WTC11 (cell line): ENCODE data around the gene PCDHA1. TPM values are rescaled to one million over a fixed set of nuclear protein-coding genes. Genes with fewer than 3 reads are reported as not detected.

ENCODE experiments used
- ATAC-seq: fragments of 200-7000 bp; cut with Tn5 transposase; 2 replicates; pipeline ENCODE4 v1.10.0; 2021; ENCODE audit warnings: mild to moderate bottlenecking, moderate library complexity
- CTCF ChIA-PET: fragments of 300-600 bp; sonication (Branson Sonifier 250); formaldehyde crosslinking; loops from one replicate; lab custom pipeline; 2021; ENCODE audit warnings: antibody characterized with exemption; lab: Charles Lee
- POLR2A ChIA-PET: fragments of 350-600 bp; sonication (Branson Sonifier 250); formaldehyde crosslinking; loops from one replicate; lab custom pipeline; 2021; ENCODE audit warnings: antibody characterized with exemption; lab: Charles Lee
- DNase-seq: peaks from one replicate; pipeline ENCODE4 v3.0.0; 2021; ENCODE audit warnings: low spot score
- H3K27ac Mint-ChIP-seq: 2 replicates; pipeline ENCODE4 v1.8.0; 2021; ENCODE audit warnings: mixed read lengths
- H3K27me3 Mint-ChIP-seq: 2 replicates; pipeline ENCODE4 v1.8.0; 2021; ENCODE audit warnings: low read depth, mild to moderate bottlenecking, moderate library complexity, mixed read lengths
- H3K36me3 Mint-ChIP-seq: 2 replicates; pipeline ENCODE4 v1.8.0; 2021; ENCODE audit warnings: mixed read lengths
- H3K4me1 Mint-ChIP-seq: 2 replicates; pipeline ENCODE4 v1.8.0; 2022; ENCODE audit warnings: mixed read lengths
- H3K4me3 Mint-ChIP-seq: 2 replicates; pipeline ENCODE4 v1.8.0; 2021; ENCODE audit warnings: mild to moderate bottlenecking, moderate library complexity, mixed read lengths
- H3K9me3 Mint-ChIP-seq: 2 replicates; pipeline ENCODE4 v1.8.0; 2021; ENCODE audit warnings: mixed read lengths
- CDX4 ChIP-seq: fragments of 250-450 bp; sonication (Bioruptor Pico); IDR thresholded peaks from 2 replicates; pipeline ENCODE4 v1.9.0; 2021; ENCODE audit warnings: moderate library complexity, mild to moderate bottlenecking, inconsistent platforms, borderline replicate concordance
- E2F5 ChIP-seq: sonication (generic); formaldehyde crosslinking; IDR thresholded peaks from 2 replicates; pipeline ENCODE4 v1.8.1; 2022; ENCODE audit warnings: mild to moderate bottlenecking, moderate library complexity, missing genetic modification reagents
- ETV6 ChIP-seq: sonication (generic); formaldehyde crosslinking; IDR thresholded peaks from 2 replicates; pipeline ENCODE4 v1.8.1; 2022; ENCODE audit warnings: mild to moderate bottlenecking, missing genetic modification reagents
- GABPB1 ChIP-seq: sonication (generic); formaldehyde crosslinking; IDR thresholded peaks from 2 replicates; pipeline ENCODE4 v1.8.1; 2023; ENCODE audit warnings: mild to moderate bottlenecking, missing genetic modification reagents
- HMGXB4 ChIP-seq: sonication (generic); formaldehyde crosslinking; IDR thresholded peaks from 2 replicates; pipeline ENCODE4 v1.8.1; 2023; ENCODE audit warnings: mild to moderate bottlenecking, moderate library complexity, missing genetic modification reagents
- JAZF1 ChIP-seq: fragments of 250-450 bp; sonication (Bioruptor Pico); IDR thresholded peaks from 2 replicates; pipeline ENCODE4 v1.9.0; 2021; ENCODE audit warnings: moderate library complexity, mild to moderate bottlenecking, inconsistent platforms
- NR2C2 ChIP-seq: sonication (generic); formaldehyde crosslinking; IDR thresholded peaks from 2 replicates; pipeline ENCODE4 v1.8.0; 2022; ENCODE audit warnings: mild to moderate bottlenecking, missing genetic modification reagents
- PRRX2 ChIP-seq: fragments of 250-450 bp; sonication (Bioruptor Pico); IDR thresholded peaks from 2 replicates; pipeline ENCODE4 v1.8.0; 2021; ENCODE audit warnings: mild to moderate bottlenecking
- RELA ChIP-seq: sonication (generic); formaldehyde crosslinking; IDR thresholded peaks from 2 replicates; pipeline ENCODE4 v1.8.1; 2022; ENCODE audit warnings: missing genetic modification reagents, mild to moderate bottlenecking, borderline replicate concordance
- STAT6 ChIP-seq: sonication (generic); formaldehyde crosslinking; conservative IDR thresholded peaks from 2 replicates; pipeline ENCODE4 v1.8.1; 2023; ENCODE audit warnings: mild to moderate bottlenecking, low read depth, missing genetic modification reagents, moderate library complexity
- TEAD1 ChIP-seq: sonication (generic); formaldehyde crosslinking; IDR thresholded peaks from 2 replicates; pipeline ENCODE4 v1.8.0; 2022; ENCODE audit warnings: mild to moderate bottlenecking, missing genetic modification reagents
- USF1 ChIP-seq: sonication (generic); formaldehyde crosslinking; IDR thresholded peaks from 2 replicates; pipeline ENCODE4 v1.8.0; 2022; ENCODE audit warnings: mild to moderate bottlenecking, missing genetic modification reagents
- ZBTB43 ChIP-seq: sonication (generic); formaldehyde crosslinking; IDR thresholded peaks from 2 replicates; pipeline ENCODE4 v1.8.1; 2023; ENCODE audit warnings: mild to moderate bottlenecking, missing genetic modification reagents
- ZNF121 ChIP-seq: sonication (generic); formaldehyde crosslinking; IDR thresholded peaks from 2 replicates; pipeline ENCODE4 v1.8.0; 2023; ENCODE audit warnings: missing genetic modification reagents
- ZNF219 ChIP-seq: sonication (generic); formaldehyde crosslinking; IDR thresholded peaks from 2 replicates; pipeline ENCODE4 v1.8.0; 2023; ENCODE audit warnings: missing genetic modification reagents, mild to moderate bottlenecking, borderline replicate concordance
- ZNF232 ChIP-seq: sonication (generic); formaldehyde crosslinking; IDR thresholded peaks from 2 replicates; pipeline ENCODE4 v1.8.0; 2022; ENCODE audit warnings: mild to moderate bottlenecking, missing genetic modification reagents
- ZNF317 ChIP-seq: sonication (generic); formaldehyde crosslinking; IDR thresholded peaks from 2 replicates; pipeline ENCODE4 v1.8.1; 2023; ENCODE audit warnings: low read depth, mild to moderate bottlenecking, moderate library complexity, missing genetic modification reagents, borderline replicate concordance
- ZNF396 ChIP-seq: fragments of 250-450 bp; sonication (Bioruptor Pico); IDR thresholded peaks from 2 replicates; pipeline ENCODE4 v1.8.0; 2021; ENCODE audit warnings: mild to moderate bottlenecking, moderate library complexity, borderline replicate concordance
- total RNA-seq: library from RNA; stranded (reverse); gene quantifications from 3 replicates; pipeline ENCODE4 v1.2.3, GENCODE V29; 2021

PCDHA1 gene
- total RNA-seq, 1 experiment from 2014 or later = 2.4 TPM

- peak; percentile 42 for TF ChIP-seq ETV6
Observed at GRCh38 chr5:140966293-140967225, 180.6 kb downstream of the PCDHA1 start, which contains the start of gene PCDHAC2 (continued).

- H3K36me3 Mint-ChIP-seq = no peaks in the 10 kb centered on the region
- CTCF ChIA-PET = interaction anchor here (0.6 to 3.8 kb wide), 23 partner anchors 11 to 181 kb away, joined by 3 to 79 read pairs (median 6); partner anchors contain the start of genes PCDHA1, PCDHA10, PCDHA11 and PCDHA12
- no peak overlapping the region for H3K27ac Mint-ChIP-seq
- peak overlapping the region; percentile 92 for H3K4me3 Mint-ChIP-seq
- peak; percentile 43 for ATAC-seq
- peaks cover 21% of the 10 kb centered on the region for H3K27me3 Mint-ChIP-seq
- H3K4me1 Mint-ChIP-seq = peaks cover 50% of the 10 kb centered on the region
- no peak for TF ChIP-seq CDX4 (CRISPR knock-in tag)
- peak; percentile 4; the same call in 1 of the 2 replicates for TF ChIP-seq HMGXB4 (CRISPR knock-in tag)
- no peaks in the 10 kb centered on the region for H3K9me3 Mint-ChIP-seq
- DNase-seq = peak; percentile 14
- POLR2A ChIA-PET = interaction anchor here (0.8 to 2.5 kb wide), 5 partner anchors 19 to 99 kb away, joined by 3 to 30 read pairs (median 20); partner anchors contain the start of genes PCDHA11 and PCDHAC1
Observed at GRCh38 chr5:140967226-140967893, 181.4 kb downstream of the PCDHA1 start.

GRCh38 chr5:140969880-140970279 is 183.9 kb downstream of the PCDHA1 start:
- H3K4me3 Mint-ChIP-seq = no peak overlapping the region
- TF ChIP-seq TEAD1 (no peak), ZBTB43 (CRISPR knock-in tag) (no peak), USF1 (CRISPR knock-in tag) (no peak), ZNF232 (CRISPR knock-in tag) (no peak), PRRX2 (CRISPR knock-in tag) (no peak), RELA (no peak), ZNF396 (CRISPR knock-in tag) (no peak), GABPB1 (CRISPR knock-in tag) (no peak)
- POLR2A ChIA-PET = no interaction called here
- no peaks in the 10 kb centered on the region for H3K36me3 Mint-ChIP-seq
- DNase-seq (no peak), ATAC-seq (no peak)
- H3K9me3 Mint-ChIP-seq = no peaks in the 10 kb centered on the region
- H3K27me3 Mint-ChIP-seq = peaks cover 17% of the 10 kb centered on the region
- H3K27ac Mint-ChIP-seq = no peak overlapping the region
- CTCF ChIA-PET = interaction anchor here (1.0 to 2.3 kb wide), 3 partner anchors 44 to 114 kb away, joined by 3 to 9 read pairs (median 5); partner anchors contain the start of genes PCDHA10 and PCDHAC1
- peaks cover 49% of the 10 kb centered on the region for H3K4me1 Mint-ChIP-seq

GRCh38 chr5:140973550-140973949 is 187.6 kb downstream of the PCDHA1 start:
- ChIA-PET CTCF (interaction anchor here (0.9 to 2.3 kb wide), 3 partner anchors 59 to 98 kb away, joined by 3 to 8 read pairs (median 3); no protein-coding TSS in a partner anchor), POLR2A (no interaction called here)
- Mint-ChIP-seq H3K4me1 (peaks cover 49% of the 10 kb centered on the region), H3K27ac (peak overlapping the region; percentile 54; the same call in 1 of the 2 replicates), H3K27me3 (no peaks in the 10 kb centered on the region), H3K36me3 (no peaks in the 10 kb centered on the region), H3K9me3 (no peaks in the 10 kb centered on the region), H3K4me3 (no peak overlapping the region)
- DNase-seq (no peak), ATAC-seq (no peak)
- TF ChIP-seq ZNF232 (CRISPR knock-in tag) (no peak), ZNF121 (CRISPR knock-in tag) (no peak), ZNF219 (CRISPR knock-in tag) (no peak), STAT6 (CRISPR knock-in tag) (no peak), ZNF317 (CRISPR knock-in tag) (no peak), JAZF1 (CRISPR knock-in tag) (no peak), NR2C2 (CRISPR knock-in tag) (no peak), E2F5 (no peak)
